Measurements from ENCODE around the gene COL23A1.
"Not testable (repeated sequence)": the region's sequence is repeated elsewhere in the genome, so short reads cannot be mapped to it uniquely, and the experiment has no call there.

COL23A1 gene

DNA sequence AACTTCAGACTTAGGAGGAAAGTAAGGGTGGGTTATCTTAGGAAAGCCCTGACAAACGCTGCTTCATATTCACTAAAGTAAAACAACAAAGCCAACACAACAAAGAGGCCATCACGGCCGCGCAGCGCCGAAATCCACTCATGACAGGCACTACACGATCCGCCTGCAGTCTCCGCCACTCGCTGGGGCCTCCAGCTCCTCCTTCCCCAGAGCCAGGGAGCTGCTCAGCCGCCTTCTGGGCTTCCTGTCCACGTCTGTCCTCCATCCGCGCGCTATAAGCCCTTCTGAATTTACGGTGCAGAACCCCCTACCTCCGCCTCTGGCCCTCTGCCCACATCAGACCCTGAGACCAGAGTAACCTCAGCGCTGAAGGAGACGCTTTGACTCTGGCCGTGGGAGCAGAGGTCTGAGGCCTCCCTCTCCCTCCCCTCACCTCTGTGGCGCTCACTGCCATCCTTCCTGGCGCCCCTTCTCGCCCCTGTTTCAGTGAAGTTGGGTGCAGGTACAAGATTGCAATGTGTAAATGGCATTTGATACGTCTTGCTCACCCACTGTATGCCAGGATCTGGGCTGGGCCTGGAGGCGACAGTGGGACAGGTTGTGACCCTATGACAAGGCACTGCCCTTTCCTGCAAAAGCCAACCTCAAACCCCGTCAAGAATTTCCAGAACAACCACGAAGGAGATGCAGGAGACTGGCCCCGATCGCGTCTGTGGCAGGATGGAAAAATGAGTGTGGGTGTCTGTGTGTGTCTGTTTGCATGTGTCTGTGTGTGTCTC, 282.7 kb downstream of the COL23A1 start:
- no peak for DNase-seq (ENCODE audit: low read depth, low spot score)

DNA sequence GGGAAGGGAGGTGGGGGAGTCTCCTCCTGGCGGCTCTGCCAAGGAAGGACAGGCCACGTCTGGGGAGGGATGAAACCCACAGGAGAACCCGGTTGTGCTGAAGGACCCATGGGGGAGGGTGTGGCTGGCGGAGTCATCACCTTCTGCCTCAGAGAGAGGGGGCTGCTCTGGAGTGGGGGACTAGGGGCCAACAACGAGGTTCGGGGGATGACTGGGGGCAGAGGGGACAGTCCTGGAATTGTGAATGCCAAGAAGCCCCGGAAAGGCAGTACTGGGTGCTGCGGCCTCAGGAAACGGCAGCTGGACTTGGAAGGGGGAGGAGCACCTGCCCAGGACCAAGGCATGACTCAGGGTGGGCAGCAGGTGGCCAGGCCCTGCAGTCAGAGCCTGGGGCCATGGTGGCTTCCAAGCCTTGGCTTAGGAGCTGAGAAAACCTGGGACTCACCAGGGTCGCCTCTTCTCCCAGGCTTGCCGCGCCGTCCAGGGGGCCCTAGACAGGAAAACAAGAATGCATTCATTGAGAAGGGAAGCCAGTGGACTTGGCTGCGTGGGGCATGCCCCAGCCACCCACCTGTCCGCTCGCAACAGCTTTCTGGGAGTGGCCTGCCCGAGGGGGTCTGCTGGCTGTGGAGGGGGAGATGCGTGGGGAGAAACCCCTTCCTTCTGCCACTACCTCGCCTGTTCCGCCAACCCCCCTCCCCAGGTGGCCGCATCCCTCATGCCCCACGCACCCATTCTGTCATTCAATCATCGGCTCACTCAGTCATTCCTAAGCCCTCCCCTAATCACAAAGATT, 283.6 kb downstream of the COL23A1 start:
- DNase-seq (ENCODE audit: low read depth, low spot score) = no peak

DNA sequence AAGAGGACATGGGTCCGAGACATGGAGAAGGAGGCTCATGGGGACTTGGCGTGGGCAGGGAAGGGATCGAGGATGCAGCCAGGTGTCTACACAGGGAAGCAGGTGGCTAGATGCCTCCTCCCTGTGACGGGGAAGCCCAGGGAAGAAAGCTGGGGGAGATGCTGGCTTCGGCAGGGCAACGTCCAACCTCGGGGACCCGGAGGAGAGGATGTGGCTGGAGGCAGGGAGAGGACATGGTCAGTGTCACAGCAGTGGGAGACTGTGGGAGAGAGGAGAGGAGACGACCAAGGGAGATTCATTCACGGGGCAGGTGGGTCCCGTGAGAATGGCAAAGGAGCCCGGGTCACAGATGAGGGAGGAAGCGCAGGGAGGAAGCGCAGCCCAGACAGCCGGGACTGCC, 284.4 kb downstream of the COL23A1 start:
- no peak for DNase-seq (ENCODE audit: low read depth, low spot score)

DNA sequence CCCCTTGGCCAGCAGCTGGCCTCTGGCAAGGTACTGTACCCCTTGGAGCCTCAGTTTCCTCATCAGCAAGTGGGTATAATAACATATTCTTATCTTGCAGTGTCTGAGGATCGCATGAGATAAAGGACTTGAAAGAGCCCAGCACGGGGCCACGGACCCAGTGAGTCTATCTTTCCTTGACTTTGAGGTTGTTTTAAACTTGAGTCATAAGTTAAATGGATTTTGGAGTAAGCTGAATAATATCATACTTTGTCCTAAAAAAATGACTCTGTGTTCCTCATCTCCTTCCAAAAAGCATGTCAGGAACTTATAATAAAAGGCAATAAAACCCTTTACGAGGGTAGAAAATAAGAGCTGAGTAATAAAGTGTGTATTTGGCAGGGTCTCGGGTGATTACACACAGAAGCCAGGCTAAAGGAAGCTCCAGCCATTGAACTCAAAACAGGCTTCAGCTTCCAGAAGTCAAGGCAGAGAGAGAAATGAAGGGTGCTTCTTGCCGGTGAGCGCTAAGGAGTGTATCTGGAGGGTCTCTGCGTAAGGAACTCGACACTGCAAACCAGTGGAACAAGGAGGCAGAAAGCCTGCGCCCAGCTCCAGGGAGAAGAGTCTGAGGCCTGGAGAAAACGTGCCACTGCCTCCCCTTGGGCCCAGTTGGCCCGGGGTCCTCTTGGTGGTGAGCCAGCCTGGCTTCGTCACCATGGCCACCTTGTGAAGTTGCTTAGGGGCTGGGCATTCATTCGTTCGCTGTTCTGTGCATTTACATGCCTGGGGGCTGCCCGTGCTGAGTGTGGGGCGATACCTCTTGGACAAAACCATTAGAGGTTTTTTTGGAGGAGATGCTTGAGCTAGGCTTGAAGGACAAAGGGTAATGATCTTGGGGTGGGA, 285.2 kb downstream of the COL23A1 start:
- no peak for DNase-seq (ENCODE audit: low read depth, low spot score)

DNA sequence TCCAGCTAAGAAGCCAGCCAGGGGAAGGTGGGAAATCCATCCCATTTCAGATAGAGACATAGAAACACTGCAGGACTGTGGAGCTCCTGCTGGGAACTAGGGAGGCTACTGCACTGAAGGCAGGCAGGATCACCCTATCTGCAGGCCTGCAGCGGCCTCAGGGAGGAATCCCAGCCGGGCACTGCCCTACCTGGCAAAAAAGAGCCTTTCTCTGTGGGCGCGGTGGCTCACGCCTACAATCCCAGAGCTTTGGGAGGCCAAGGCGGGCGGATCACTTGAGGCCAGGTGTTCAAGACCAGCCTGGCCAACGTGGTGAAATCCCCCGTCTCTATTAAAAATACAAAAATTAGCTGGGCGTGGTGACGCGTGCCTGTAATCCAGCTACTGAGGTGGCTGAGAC, 286.2 kb downstream of the COL23A1 start:
- no peak for DNase-seq (ENCODE audit: low read depth, low spot score)

DNA sequence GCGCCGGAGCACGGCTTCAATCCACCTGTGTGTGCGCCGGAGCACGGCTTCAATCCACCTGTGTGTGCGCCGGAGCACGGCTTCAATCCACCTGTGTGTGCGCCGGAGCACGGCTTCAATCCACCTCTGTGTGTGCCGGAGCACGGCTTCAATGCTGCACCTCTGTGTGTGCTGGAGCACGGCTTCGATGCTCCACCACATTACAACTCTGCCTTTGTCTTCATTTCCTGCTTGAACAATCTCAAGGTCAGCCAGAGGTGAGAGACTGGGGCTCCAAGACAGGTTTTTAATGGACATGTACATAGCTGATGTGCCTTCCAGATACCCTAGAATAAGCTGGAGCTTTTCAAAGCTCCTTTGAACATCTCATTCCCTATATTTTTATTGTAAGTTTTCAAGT, 287.9 kb downstream of the COL23A1 start:
- DNase-seq (ENCODE audit: low read depth, low spot score) = not testable (repeated sequence)

DNA sequence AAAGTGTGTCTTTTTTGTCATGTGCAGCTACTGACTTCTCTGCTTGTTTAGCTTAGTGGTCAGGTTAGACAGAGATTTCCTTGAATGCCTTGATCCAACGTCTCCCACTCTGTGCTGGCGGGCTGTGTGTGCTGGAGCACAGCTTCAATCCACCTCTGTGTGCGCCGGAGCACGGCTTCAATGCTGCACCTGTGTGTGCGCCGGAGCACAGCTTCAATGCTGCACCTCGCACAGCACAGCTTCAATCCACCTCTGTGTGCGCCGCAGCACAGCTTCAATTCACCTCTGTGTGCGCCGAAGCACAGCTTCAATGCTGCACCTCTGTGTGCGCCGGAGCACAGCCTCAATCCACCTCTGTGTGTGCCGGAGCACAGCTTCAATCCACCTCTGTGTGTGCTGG, 288.6 kb downstream of the COL23A1 start:
- DNase-seq (ENCODE audit: low read depth, low spot score) = no peak

DNA sequence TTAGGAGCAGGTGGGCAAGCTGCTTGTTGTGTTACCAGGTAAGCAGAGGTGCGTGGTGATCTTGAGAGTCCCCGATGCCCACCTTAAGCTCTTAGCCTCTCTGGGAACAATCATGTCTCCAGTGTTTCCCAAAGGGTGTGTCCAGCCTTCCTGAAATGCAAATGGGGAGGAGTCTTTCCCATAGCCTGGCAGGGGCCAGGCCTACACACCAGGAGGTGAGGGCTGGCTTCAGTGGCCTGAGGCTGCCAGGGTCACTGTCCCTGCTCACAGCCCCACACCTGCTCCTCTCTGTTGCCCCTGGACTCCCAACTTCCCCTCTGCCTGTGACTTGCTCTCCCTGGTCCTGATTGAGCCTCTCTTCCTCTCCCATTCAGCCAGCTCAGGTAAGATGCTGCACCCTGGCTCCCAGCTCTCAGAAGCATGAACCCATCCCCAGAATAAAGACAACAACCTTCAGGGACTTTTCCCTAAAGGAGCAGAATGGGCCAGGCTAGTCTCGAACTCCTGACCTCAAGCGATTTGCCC, 291.8 kb downstream of the COL23A1 start:
- DNase-seq (ENCODE audit: low read depth, low spot score) = no peak

DNA sequence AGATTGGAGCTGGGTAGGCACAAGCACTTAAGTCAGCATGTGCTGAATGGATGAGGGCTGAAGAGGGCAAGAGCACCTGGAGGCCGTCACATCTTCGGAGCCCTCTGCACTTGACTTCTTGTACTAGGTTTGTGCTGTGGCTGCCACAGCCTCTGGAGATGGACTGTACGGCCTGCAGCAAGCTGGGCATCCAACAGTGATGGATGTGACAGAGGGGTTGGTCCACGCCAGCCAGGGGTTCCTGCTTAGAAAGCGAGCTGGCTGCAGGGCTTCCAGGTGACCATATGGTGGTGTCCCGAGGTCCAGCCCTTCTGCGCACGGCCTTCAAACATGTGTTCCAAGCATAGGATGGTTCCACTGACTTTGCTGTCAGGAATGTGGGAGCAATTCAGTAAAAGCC, 292.4 kb downstream of the COL23A1 start:
- DNase-seq (ENCODE audit: low read depth, low spot score) = no peak

DNA sequence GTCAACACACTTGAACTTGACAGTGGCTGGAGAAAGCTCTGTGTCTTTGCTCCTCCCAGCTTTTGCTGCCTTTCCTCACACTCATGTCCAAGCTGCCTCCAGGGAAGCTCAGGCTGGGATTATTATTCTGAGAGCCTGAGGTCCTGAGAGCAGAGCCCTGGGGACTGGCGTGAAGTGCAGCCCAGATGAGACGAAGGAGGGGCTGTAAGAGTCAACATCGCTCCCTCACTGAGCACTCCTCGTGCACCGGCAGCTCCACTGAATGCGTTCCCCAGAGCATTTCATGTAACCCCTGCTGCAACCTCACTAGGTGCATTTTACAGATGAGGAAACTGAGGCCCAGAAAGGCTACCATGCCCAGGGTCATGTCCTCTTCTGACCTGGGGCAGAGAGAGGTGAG, 294.1 kb downstream of the COL23A1 start:
- DNase-seq (ENCODE audit: low read depth, low spot score) = no peak

DNA sequence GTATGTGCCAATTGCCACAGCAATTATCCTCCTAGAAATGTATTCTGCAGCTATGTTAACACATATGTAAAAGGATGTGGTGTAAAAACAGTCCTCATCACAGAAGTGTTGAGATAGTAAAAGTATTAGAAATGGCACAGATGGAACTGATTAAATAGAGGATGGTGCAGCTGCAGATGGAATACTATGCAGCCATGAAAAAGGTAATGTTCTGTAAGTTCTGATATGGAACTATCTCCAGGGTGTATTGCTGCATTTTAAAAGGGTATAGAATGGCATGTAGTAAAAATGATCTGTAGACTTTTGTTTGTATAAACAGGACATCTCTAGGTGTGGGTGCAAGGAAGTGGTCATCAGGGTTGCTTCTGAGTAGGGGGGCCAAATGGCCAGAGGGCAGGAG, 294.6 kb downstream of the COL23A1 start:
- DNase-seq (ENCODE audit: low read depth, low spot score) = no peak

DNA sequence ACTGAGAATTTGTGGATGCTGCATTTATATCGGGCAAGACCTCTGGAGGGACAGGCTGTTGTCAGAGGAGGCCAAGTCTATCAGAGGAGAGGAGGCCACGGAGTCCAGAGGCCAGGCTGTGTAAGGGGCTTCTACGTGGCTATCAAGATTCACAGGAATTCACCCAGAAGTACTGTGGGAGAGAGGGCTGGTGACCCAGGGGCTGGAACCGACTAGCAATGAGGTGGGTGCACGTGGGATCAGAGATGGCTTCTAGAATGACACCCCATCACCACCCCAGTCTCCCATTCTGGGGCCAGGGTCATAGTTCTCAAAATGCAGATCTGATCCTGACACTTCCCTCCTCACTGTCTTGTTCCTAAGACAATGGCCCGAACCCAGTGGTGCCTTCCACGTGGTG, 296.4 kb downstream of the COL23A1 start:
- DNase-seq (ENCODE audit: low read depth, low spot score) = no peak

DNA sequence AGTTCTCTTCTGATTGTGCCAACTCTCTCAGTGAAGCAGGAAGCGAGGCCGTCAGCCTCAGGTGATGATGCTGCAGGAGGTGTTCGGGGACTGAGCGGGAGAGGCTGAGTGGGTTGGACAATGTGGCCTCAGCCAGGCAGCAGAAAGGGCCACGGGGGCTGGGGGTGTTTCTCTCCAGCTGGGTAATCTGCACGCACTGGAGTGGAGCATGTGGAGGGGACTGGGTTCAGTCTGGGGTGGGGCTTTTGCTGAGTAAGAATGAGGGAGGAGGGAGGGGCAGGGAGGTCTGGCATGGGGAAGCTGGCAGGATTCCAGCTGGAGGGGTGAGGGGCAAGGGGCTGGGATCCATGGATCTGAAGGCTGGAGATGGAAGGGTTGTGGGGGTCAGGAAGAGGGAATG, 296.8 kb downstream of the COL23A1 start:
- no peak for DNase-seq (ENCODE audit: low read depth, low spot score)

DNA sequence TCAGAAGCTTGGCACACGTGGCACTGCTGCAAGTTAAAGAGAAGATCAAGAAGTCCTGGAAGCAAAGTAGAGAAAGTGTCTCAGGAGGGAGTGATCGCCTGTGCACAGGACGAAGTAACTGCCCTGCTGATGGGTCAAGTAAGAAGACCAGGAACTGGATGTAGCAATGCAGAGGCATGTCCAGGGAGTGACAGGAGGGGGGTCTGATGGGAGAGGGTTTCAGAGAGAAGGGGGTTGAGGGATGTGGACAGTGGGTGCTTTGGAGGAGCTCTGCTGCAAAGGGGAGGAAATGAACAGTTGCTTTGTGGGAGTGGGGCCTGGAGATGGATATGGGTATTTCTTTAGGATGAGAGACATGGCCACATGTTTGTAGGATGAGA, 297.4 kb downstream of the COL23A1 start:
- DNase-seq (ENCODE audit: low read depth, low spot score) = no peak

DNA sequence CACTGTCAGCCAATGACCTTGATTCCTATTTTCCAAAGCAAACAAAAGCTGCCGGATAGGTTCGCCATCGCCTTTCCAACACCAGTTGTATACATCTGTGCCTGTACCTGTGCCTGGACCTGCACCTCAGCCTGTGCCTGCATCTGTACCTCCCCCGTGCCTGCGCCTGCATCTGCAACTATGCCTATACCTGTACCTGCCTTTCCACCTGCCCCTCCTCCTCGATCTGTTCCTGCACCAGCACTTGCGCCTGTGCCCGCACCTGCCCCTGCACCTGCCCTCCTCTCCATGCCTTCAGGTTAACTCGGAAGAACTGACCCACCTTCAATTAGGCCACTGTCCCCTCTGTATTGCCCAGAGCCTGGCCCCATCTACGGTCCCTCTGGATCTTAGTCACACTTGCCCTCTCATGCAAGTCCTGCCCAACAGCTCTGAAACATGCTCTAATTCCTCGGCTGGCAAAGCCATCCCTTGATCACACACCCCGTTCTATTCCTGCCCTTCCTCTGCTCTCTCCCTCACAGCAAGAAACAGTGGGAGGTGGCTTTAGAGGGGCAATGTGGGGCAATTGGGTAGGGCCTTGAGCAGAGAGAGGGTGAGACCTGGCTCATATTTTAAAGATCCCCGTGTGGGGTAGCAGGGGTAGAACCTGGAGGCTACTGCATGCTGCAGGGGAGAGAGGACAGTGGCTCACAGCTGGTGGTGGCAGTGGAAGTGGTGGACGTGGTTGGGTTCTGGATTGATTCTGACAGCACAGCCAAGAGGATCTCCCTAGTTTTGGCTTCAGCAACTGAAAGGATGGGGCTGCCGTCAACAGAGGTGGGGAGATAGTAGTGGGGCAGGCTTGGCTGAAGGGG, 298.0 kb downstream of the COL23A1 start:
- DNase-seq (ENCODE audit: low read depth, low spot score) = no peak

DNA sequence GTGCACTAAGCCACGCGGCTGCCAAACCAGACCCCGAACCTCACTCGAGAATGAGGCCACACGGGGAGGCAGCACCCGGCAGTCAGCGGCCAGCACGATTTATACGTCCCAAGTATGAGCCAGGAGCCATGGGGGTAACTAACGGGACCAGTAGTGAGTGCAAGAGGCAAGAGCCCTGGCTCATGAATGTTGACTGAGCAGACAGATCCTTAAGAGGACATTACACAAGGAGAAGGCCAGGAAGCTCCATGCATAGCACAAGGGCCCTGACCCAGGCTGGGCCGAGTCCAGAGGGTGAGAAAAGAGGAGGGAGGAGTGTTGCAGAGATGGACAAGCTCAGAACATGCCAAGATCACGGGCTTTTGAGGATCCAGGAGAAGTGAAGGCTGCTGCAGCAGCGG, 299.0 kb downstream of the COL23A1 start:
- no peak for DNase-seq (ENCODE audit: low read depth, low spot score)

DNA sequence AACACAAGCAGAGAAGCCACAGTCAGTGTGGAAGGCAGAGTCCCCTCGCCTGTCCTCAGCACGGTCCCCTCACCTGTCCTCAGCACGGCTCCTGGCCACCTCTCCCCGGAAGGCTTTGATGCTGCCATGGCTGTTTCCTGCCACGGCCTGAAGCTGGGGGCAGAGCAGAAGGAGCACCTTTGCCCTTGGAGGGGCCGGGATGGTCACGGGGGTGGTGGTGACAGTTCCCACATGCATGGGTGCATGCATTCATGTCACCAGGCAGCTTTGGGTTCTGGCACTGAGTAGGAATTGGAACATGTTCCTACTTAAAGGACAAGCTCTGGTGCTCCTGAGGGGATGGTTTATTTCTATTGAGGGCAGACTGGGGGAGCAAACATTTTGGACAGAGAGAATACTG, 299.8 kb downstream of the COL23A1 start:
- DNase-seq (ENCODE audit: low read depth, low spot score) = no peak

DNA sequence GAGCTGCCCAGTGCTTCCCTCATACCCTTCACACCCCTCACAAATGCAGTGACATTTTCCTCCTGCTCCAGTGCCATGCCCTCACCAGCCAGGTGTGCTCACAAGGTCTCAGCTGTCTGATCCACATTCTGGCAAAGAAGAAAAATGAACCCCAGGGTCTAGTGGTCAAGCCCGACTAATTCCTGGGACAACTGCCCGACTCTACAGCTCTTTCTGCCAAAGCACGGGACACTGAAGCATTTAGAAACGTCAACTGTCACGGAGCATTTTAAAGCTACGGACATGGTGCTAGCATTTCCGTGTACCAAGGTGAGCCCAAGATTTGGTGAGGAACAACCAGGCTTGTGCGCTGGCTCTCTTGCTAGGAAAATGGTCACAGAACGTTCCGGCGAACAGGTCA, 300.8 kb downstream of the COL23A1 start:
- no peak for DNase-seq (ENCODE audit: low read depth, low spot score)

DNA sequence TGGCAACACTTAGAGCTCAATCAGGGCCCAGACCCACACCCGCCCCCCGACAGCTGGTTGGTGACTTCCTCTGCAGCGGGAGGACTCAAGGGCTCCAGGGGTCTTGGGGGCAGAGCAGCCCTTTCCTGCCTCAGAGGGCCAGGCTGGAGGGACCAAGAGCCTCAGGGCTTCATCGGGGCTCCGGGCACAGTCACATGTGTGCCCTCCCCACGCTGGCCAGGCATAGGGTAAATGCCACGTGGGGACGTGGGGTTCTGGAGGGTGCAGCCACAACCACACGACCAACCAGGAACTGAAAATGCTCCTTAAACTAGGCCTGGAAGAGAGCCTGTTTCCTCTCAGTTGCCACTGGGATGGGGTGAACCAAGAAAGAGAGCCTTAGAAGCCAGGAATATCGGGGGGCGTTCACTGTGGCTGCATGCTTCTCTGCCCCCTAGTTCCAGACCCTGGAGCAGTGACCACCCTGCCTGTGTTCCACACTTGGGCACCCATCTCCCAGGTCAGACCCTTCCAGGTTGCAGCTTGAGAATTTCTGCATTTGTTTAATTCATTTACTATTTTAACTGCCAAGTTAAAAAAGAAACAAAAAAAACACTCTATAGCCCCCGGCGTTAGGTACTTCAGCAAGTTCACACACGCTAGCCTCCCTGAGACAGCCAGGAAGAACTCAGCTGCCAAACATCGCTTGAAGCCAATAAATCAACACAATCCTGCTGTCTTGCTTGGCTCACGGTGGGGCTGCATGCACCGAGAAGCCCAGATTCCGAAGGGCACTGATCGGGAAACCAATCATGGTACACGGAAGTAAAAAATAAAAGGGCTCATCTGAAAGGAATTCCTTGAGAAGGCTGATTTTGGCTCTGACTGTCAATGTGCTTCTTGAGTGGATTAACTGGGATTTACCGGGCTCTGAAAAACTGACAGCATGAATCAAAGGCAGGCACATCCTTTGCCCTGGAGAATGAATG, 301.5 kb downstream of the COL23A1 start:
- DNase-seq (ENCODE audit: low read depth, low spot score) = peak; percentile 73

DNA sequence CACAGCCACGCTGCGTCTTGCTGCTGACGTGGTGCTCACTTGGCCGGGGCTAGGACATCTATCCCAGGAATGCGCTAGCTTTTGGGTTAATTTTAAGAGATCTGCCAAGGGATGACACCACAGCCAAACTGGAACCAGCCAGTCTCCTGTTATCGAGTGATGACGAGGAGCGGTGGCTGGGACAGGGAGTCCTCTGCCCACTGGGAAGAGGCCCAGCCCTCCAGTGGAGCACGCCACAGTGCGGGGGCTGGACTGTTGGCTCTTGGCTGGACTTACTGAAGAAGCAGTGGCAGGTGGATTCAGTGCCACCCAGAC, 302.4 kb downstream of the COL23A1 start:
- no peak for DNase-seq (ENCODE audit: low read depth, low spot score)
